ENCODE measurements around the gene FBH1. TPM values are rescaled to one million over a fixed set of nuclear protein-coding genes. Genes with fewer than 3 reads are reported as not detected.

Gene FBH1
- total RNA-seq, 1 donor from 2014 or later, result 35.3 TPM

GRCh38 chr10:5983774-5984173 lies 93.7 kb downstream of the FBH1 start:
- ATAC-seq, result no peak

- no peak for ATAC-seq
Measured at GRCh38 chr10:5985029-5985428, 95.0 kb downstream of the FBH1 start.

Other genes starting within 250 kb of the FBH1 start
- 15.3 TPM for gene ASB13, start 223.6 kb upstream of the FBH1 start, total RNA-seq
- 32.8 TPM for gene TASOR2, start 205.4 kb upstream of the FBH1 start, total RNA-seq
- gene GDI2, start 76.8 kb upstream of the FBH1 start, total RNA-seq, result 164 TPM
- gene ANKRD16, start 350 bp upstream of the FBH1 start, total RNA-seq, result 5.2 TPM
- gene IL15RA, start 87.3 kb downstream of the FBH1 start, total RNA-seq, result 5.2 TPM
- 1.4 TPM for gene IL2RA, start 172.1 kb downstream of the FBH1 start, total RNA-seq
- 57.5 TPM for gene RBM17, start 198.8 kb downstream of the FBH1 start, total RNA-seq

All from esophagus mucosa (tissue), 1 donor.